Endothelial cell of umbilical vein (primary cell): ENCODE results near the gene DIO3. TPM values are rescaled to one million over a fixed set of nuclear protein-coding genes. Genes with fewer than 3 reads are reported as not detected.

Experiments used
- BruUV-seq: library from RNA; stranded (reverse); fragments of 400-500 nt; replicated peaks from 2 replicates; lab custom pipeline; 2021; lab: Mats Ljungman, UMichigan
- CTCF ChIA-PET: fragments of 300-600, 350-600 bp; sonication (Branson Sonifier 250); formaldehyde crosslinking; loops from one replicate; lab custom pipeline; 2021; ENCODE audit warnings: antibody characterized with exemption, inconsistent platforms; lab: Charles Lee
- POLR2A ChIA-PET: fragments of 300-600, 350-600 bp; sonication (Branson Sonifier 250); formaldehyde crosslinking; loops from one replicate; lab custom pipeline; 2021; ENCODE audit warnings: antibody characterized with exemption, inconsistent platforms; lab: Charles Lee
- DNase-seq: peaks from one replicate; pipeline ENCODE4 v3.0.0-alpha.2; 2011; ENCODE audit warnings: low read depth, low spot score
- FAIRE-seq: peaks from 2 replicates; lab custom pipeline; 2011; peaks lifted over from hg19 to GRCh38; lab: Jason Lieb, UNC
- H2AFZ ChIP-seq: 2 replicates; pipeline ENCODE4 v1.6.0; 2012; ENCODE audit warnings: low read depth, low read length, control low read depth, inconsistent platforms
- H3K27ac ChIP-seq: 2 replicates; pipeline ENCODE4 v1.5.1; 2011; ENCODE audit warnings: low read depth, mild to moderate bottlenecking, control low read depth, low read length, moderate library complexity; ENCODE audit not compliant: insufficient read depth
- H3K27me3 ChIP-seq, 2 experiments: 2 replicates each; pipeline versions ENCODE4 v1.6.0 to v1.6.1; 2011; ENCODE audit warnings: low read length in 2 of 2, mixed read lengths in 1 of 2; ENCODE audit not compliant: control insufficient read depth in 2 of 2, insufficient read depth in 2 of 2
- H3K36me3 ChIP-seq, 2 experiments: 2 replicates in 1 of 2; 3 replicates in 1 of 2; pipeline ENCODE4 v1.5.1; 2011; ENCODE audit warnings: low read length in 2 of 2, mild to moderate bottlenecking in 1 of 2, moderate library complexity in 1 of 2; ENCODE audit not compliant: control insufficient read depth in 2 of 2, insufficient read depth in 2 of 2; ENCODE audit errors: extremely low read depth in 1 of 2
- H3K4me1 ChIP-seq: 3 replicates; pipeline ENCODE4 v1.5.1; 2011; ENCODE audit warnings: mild to moderate bottlenecking, low read length; ENCODE audit not compliant: control insufficient read depth, insufficient read depth; ENCODE audit errors: extremely low read depth
- H3K4me2 ChIP-seq: 2 replicates; pipeline ENCODE4 v1.6.1; 2011; ENCODE audit warnings: low read length, control low read depth, mixed read lengths; ENCODE audit not compliant: insufficient read depth
- H3K4me3 ChIP-seq, 3 experiments: fragments of 200-600 bp in 1 of 3; sonication (generic), shearing (Covaris generic) in 1 of 3; replicated peaks in 1 of 3; 2 replicates each; pipeline ENCODE4 v1.5.1; 2011 to 2016; ENCODE audit warnings: control low read depth in 3 of 3, low read length in 3 of 3, mild to moderate bottlenecking in 2 of 3, inconsistent platforms in 1 of 3, low read depth in 1 of 3, moderate library complexity in 1 of 3; ENCODE audit not compliant: insufficient read depth in 1 of 3
- H3K79me2 ChIP-seq: 2 replicates; pipeline ENCODE4 v1.6.0; 2012; ENCODE audit warnings: low read length, inconsistent platforms; ENCODE audit not compliant: control insufficient read depth, insufficient read depth
- H3K9ac ChIP-seq: replicated peaks from 2 replicates; pipeline ENCODE3; 2011; ENCODE audit warnings: low read length, control low read depth; ENCODE audit not compliant: insufficient read depth; ENCODE audit errors: extremely low read depth
- H3K9me1 ChIP-seq: replicated peaks from 3 replicates; pipeline ENCODE4 v1.6.0; 2011; ENCODE audit warnings: mild to moderate bottlenecking, low read length; ENCODE audit not compliant: control insufficient read depth, insufficient read depth; ENCODE audit errors: extremely low read depth
- H3K9me3 ChIP-seq: replicated peaks from 2 replicates; pipeline ENCODE4 v1.5.1; 2012; ENCODE audit warnings: low read length, inconsistent platforms; ENCODE audit not compliant: control insufficient read depth, insufficient read depth
- H4K20me1 ChIP-seq: replicated peaks from 2 replicates; pipeline ENCODE3; 2011; ENCODE audit warnings: mild to moderate bottlenecking, low read length; ENCODE audit not compliant: control insufficient read depth, insufficient read depth; ENCODE audit errors: extremely low read depth
- CTCF ChIP-seq, 2 donors: IDR thresholded peaks; 1 replicate in 1 of 2; 2 replicates in 1 of 2; pipeline ENCODE4 v1.5.1; 2011; ENCODE audit warnings: low read length in 2 of 2, mild to moderate bottlenecking in 2 of 2, moderate library complexity in 2 of 2, control low read depth in 1 of 2, inconsistent platforms in 1 of 2, low read depth in 1 of 2; ENCODE audit not compliant: insufficient read depth in 1 of 2; ENCODE audit errors: extremely low read depth in 1 of 2
- EZH2 ChIP-seq: IDR thresholded peaks from 2 replicates; pipeline ENCODE4 v1.6.1; 2012; ENCODE audit warnings: borderline replicate concordance, low read depth, mild to moderate bottlenecking, moderate library complexity, low read length, inconsistent platforms; ENCODE audit not compliant: severe bottlenecking
- FOS ChIP-seq: IDR thresholded peaks from 2 replicates; pipeline ENCODE4 v1.6.1; 2011; ENCODE audit warnings: mild to moderate bottlenecking, low read length, moderate library complexity, borderline replicate concordance; ENCODE audit not compliant: insufficient read depth
- GATA2 ChIP-seq: IDR thresholded peaks from 2 replicates; pipeline ENCODE4 v1.7.0; 2011; ENCODE audit warnings: low read depth, mild to moderate bottlenecking, moderate library complexity, mixed read lengths, low read length; ENCODE audit not compliant: insufficient read length, insufficient read depth
- JUN ChIP-seq: IDR thresholded peaks from 2 replicates; pipeline ENCODE4 v1.6.1; 2011; ENCODE audit warnings: borderline replicate concordance, low read depth; ENCODE audit not compliant: insufficient read length, insufficient read depth
- MAX ChIP-seq: IDR thresholded peaks from 2 replicates; pipeline ENCODE4 v1.6.1; 2011; ENCODE audit not compliant: insufficient read depth, insufficient read length
- MYC ChIP-seq: IDR thresholded peaks from one replicate; pipeline ENCODE4 v1.6.1; 2011; ENCODE audit warnings: mild to moderate bottlenecking, low read depth, low read length
- POLR2A ChIP-seq: IDR thresholded peaks from 2 replicates; pipeline ENCODE4 v1.6.1; 2012; ENCODE audit warnings: low read depth, mild to moderate bottlenecking, control low read depth, low read length
- POLR2AphosphoS5 ChIP-seq: IDR thresholded peaks from 2 replicates; pipeline ENCODE4 v1.6.1; 2012; ENCODE audit warnings: low read depth, mild to moderate bottlenecking, control low read depth, low read length, moderate library complexity; ENCODE audit not compliant: insufficient read depth
- dilution Hi-C: fragments of 300-500 bp; cut with MboI; formaldehyde crosslinking; loops from one replicate; pipeline ENCODE4 v1.15.0; 2019; ENCODE audit warnings: low sequenced_read_pairs; ENCODE audit not compliant: extremely low pct_ligation_motif_present
- intact Hi-C: fragments of 100-400 bp; cut with micrococcal nuclease; formaldehyde crosslinking; loops from one replicate; pipeline ENCODE4 v1.10.0; 2022
- polyA plus RNA-seq, 4 experiments: library from polyadenylated mRNA; depleted of rRNA in 3 of 4; stranded (reverse) in 3 of 4; unstranded in 1 of 4; fragments of >200 nt; gene quantifications; 2 replicates each; pipeline versions ENCODE4 v1.2.1 to v1.2.3, GENCODE V29; 2011 to 2012; ENCODE audit warnings: missing spikeins in 1 of 4
- total RNA-seq: library from RNA; stranded (reverse); gene quantifications from 2 replicates; pipeline ENCODE4 v1.2.3, GENCODE V29; 2021

Gene DIO3
- total and polyA plus RNA-seq, 2 donors (not counting 3 experiments of a cell fraction or from before 2014, with no cell fraction given): not detected

GRCh38 chr14:101556566-101557320 is 4.6 kb upstream of the DIO3 start:
- no peaks in the 10 kb centered on the region for H3K36me3 ChIP-seq
- peaks cover 22 to 23% of the 10 kb centered on the region in 2 experiments for H3K27me3 ChIP-seq
- no peaks in the 10 kb centered on the region for H3K4me1 ChIP-seq
- no peak overlapping the region for H3K27ac ChIP-seq
- H3K9me3 ChIP-seq: peaks cover 4% of the 10 kb centered on the region
- DNase-seq: no peak
- TF ChIP-seq MYC (no peak), POLR2AphosphoS5 (no peak), EZH2 (no peak), MAX (no peak), GATA2 (no peak), CTCF (IDR thresholded peaks at IDR 0.05; ENCODE audit: extremely low read depth in 1 of 2, insufficient read depth in 1 of 2, low read depth in 1 of 2, low read length in 2 of 2) (no peak), FOS (no peak), JUN (no peak), POLR2A (no peak)
- no peak overlapping the region for H3K4me2 ChIP-seq
- intact Hi-C loops (no loop called here), dilution Hi-C loops (no loop called here)
- H2AFZ ChIP-seq: no peak overlapping the region
- FAIRE-seq: no peak
- H4K20me1 ChIP-seq: no peaks in the 10 kb centered on the region
- CTCF ChIA-PET: no interaction called here
- no peak overlapping the region for H3K4me3 ChIP-seq
- no peaks in the 10 kb centered on the region for H3K79me2 ChIP-seq
- no TSS peak for BruUV-seq
- no peak overlapping the region for H3K9ac ChIP-seq
- no peaks in the 10 kb centered on the region for H3K9me1 ChIP-seq
- POLR2A ChIA-PET: no interaction called here
